Fibroblast of skin of scalp (primary cell): ENCODE results near the gene MYO18A.
"Not testable (repeated sequence)": the region's sequence is repeated elsewhere in the genome, so short reads cannot be mapped to it uniquely, and the experiment has no call there.

Experiments
- DNase-seq: peaks from one replicate; pipeline ENCODE4 v3.0.0-alpha.2; 2013

MYO18A gene

DNA sequence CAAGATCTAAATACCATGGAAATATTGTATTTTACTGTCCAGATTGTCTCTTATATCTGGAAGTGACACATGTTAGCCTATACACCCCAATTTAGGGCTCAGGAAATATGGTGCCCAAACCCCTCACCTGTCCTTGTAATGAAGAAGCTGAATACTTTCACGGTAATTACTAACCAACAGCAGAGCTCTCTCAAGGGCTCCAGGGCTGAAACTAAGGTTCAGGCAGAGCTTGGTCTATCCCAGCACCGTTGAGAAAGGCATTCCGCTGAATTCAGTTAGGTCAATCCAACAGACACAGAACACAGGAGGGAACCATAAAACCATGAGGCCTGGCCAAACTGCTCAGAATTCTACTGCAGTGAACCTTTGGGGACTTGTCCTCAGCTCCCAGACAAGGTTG is 14.9 kb downstream of the MYO18A start:
- DNase-seq, result no peak

DNA sequence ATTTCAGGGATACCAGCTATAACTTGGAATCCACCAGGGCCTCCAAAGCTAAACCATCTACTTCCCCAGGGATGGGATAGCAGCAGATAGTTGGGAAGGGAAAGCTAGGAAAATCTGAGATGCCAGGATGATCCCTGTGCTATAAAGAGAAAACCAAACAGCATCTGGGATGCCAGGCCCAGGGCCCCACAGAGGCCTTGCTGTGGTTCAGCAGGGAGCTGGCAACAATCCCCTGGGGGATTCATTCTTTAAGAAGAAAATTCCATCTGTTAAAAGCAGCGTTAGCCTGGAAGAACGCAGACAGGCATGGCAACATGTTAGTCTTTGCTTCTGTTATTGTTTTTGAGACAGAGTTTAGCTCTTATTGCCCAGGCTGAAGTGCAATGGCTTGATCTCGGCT is 16.6 kb downstream of the MYO18A start:
- DNase-seq, result peak; percentile 91

DNA sequence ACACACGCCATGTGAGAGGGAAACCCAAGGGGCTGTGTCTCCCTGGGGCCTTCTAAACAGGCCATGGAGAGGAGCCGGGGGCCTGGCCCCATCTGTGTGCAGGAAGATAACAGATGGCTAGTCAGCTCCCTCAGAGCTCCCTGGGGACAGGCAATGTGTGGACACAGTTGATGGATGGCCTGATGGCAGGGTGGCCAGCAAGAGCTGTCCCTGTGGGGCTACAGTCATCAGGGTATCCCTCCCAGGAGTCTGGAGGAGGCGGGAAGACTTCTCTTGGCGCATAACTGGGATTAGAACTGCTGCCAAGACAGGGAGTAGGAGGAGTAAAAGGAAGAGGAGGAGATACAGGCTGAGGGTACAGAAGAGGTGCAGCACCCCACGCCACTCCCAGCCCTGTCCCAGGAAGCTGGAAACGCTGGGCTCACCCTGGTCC is 17.3 kb downstream of the MYO18A start:
- peak; percentile 90 for DNase-seq

DNA sequence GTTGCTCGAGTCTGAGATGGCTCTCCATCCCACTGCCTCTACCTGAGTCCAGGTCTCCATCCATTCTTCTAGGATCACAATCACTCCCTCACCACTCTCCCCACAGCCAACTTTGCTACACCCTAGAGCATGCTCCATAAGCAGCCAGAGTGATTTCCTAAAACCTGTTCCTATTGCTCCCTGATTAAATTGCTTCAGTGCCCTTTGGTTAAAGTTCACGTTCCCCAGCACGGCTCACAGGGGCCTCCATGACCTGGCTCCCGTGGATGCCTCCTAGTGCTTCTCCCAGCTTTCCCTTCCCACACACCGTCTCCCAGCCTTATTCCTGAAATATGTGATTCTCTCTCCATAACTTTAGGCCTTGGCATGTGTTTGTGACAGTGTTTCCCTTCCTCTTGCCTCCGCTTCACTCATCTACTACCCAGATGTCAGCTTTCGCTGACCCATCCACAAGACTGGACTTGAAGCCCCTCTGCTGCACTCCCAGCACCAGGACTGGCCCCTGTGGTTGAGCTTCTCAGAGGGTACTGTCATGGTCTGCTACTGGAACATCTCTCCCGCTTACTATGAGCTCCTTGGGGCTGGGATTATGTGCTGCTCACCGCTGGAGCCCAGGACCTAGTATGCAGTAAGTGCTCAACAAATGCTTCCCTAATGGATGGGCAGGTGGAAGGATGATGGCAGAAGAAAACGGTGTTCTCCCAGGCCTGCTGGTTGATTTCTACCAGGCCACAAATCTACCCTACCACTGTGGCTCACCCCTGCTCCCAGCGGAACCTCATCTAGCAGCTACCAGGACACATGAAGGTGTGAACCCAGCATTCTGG is 17.9 kb downstream of the MYO18A start:
- DNase-seq, result no peak

DNA sequence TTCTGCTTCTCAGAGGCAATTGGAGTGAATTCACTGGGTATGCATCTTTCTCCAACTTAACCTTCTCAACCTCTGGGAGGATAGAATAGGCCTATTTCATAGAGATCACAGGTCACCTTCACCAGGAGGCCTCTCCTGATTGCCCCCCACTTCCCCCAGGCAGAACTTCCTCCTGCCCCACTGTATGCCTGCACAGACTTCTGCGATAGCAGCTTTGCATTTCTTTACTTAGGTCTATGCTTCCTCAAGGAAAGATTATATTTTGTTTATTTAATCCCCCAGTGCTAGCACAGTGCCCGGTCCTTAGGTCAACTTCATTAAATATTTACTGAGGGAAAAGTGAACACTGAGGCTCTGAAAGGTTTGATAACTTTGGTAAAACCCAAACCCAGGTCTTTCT is 19.9 kb downstream of the MYO18A start:
- no peak for DNase-seq

DNA sequence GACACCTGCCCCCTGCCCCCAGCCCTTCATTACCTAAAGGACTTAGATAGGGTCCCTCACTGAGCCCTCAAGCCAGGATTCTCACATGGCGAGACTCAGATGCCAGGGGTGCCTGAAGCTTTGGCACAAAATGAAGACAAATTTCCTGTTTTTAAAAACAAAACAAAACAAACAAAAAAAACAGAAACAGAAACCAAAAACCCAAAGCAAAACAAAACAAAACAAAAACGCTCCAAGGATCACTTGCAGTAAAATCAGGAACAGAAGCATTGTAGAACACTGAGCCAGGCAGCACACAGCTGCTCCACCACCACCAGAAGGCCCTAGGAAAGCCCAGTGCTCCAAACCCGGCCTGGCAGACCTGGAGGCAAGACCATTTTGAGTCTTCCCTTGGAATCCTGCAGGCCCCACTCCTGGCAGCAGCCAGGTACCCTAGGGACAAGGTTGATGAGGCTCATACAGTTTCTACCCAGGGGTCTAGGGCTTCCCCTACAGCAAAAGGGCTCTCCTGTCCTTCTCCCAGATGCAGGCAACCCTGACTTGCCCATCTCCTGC is 20.8 kb downstream of the MYO18A start:
- DNase-seq, result no peak

DNA sequence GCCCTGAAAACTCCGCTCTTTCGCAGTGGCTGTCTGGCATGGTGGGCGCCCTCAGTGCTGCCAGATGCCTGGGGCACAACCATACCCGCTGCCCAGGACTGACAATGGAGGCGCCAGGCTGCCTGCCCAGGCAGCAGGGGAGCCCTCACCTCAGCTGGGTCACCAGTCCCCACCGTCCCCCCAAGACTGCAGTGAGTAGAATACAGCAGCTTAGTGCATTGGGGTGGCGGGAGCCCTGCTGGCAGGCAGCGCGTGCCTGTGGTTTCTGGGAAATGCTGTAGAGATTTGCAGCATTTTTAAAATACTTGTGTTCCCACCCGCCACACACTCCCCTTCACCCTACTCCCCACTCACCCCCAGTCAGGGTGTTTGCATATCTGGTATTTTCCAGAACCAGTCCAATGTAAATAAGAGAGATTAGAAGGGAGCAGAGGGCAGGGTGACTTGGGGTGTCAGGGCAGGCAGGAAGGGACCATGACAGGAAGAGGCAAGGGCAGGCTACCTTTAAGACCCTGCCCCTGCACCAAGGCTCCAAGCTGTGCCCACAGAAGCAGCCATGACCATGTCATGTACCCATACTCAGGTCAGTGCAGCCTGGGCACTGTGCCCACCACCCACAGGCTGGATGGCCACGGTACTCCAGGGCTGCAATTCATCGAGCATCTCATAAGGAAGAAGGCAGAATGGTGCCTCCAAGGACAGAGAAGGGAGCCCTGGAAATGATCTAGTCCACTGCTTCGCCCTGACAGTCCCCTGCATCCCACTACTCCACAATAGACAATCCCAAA is 21.5 kb downstream of the MYO18A start:
- DNase-seq, result peak; percentile 87

DNA sequence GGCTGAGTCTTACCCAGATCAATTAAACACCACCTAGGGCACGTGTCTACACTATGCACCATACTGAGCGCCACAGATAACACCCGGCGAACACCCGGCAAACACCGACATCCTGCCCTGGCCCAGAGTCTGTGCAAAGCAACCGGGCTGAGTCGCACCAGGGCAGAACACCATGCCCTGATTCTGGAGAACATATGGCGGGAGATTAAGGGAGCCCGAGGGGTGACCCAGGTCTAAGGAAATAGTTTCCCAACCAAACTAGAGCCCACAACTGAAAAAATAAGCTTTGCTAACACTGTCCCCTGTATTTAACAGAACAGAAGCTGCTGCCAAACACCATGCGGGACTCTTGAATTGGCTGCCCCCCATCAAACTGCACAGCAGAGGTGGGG is 22.1 kb downstream of the MYO18A start:
- no peak for DNase-seq

DNA sequence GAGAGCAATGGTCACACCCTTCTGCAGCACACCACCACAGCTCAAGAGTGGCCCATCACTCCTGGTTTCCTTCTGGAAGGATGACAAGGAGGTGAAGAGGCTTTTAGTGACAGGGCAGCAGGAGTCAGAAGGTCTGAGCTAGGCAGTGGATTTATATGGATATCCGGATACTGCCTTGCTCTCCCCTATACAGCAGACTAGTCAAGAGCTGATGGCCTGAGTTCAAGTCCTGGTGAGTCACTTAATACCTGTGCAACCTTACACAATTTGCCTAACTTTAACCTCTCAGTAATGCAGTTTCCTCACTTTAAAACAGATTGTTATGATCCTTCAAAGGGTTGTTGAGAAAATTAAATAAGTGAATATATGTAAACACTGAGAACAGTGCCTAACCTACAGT is 22.9 kb downstream of the MYO18A start:
- DNase-seq, result no peak

DNA sequence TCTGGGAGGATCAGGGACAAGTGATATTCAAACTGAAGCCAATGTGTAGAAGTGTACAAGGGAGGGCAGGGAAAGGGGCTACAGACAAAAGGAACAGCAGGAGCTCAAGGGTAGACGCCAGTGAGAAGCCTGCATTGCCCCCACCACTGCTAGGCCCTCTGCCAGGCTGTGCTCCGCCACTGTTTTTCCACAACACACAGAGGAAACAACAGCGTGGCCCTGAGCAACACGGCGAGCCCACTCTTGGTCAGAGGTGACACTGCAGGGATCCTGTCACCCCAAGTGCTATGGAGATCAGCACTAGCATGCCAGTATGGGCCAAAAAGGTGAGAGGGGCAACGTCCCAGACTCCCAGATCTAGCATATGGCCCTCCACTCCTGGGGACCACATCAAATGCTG is 23.4 kb downstream of the MYO18A start:
- no peak for DNase-seq

DNA sequence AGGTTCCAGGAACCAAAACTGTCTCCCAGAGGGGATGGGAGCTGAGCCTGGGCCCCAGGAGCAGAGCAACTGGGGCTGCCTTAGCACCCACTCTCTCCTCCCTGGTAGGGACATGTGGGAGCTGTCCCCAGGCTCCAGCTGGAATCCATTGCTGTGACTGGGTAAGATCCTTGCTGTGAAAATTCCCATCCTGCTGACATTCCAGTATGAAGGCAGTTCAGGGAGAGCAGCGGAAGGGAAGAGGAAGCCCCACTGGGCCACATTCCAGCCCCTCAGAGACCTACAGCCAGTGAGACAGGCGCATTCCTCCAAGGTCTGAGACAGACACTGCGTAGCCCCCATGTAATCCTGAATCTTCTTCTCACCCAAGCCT is 24.2 kb downstream of the MYO18A start:
- DNase-seq, result peak; percentile 94

DNA sequence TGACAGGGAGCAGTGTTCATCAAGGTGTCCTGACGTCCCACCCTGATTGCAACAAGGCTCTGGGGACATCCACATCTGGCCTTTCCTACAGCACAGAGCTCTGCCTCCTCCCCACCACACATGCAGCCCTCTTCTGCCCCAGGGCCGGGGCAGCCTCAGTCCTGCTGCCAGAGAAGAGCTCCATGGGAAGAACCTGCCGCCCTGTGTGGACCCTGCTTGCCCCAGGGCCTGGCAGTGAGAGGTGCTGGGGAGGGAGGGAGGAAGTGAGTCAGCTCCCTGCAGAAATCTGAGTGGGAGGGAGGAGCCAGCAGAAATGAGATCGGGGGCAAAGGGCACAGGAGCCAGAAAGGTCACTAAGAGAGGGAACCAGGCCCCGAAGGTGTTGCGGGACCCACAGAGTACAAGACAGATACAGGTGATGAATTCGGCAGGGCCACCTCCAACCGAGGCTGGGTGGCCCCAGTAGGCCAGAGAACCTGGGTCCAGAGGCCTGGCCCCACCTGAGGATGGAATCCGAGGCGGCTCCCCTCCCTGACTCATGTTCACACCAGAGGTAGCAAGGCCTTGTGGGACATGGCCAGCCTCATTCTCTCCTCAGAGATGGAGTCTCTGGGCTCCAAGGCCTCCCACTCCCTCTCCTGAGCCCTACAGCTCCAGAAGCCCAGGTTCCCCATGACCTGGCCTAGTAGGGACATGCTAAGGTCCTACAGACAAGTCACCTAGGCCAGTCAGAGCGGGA is 24.8 kb downstream of the MYO18A start:
- DNase-seq, result peak; percentile 30

DNA sequence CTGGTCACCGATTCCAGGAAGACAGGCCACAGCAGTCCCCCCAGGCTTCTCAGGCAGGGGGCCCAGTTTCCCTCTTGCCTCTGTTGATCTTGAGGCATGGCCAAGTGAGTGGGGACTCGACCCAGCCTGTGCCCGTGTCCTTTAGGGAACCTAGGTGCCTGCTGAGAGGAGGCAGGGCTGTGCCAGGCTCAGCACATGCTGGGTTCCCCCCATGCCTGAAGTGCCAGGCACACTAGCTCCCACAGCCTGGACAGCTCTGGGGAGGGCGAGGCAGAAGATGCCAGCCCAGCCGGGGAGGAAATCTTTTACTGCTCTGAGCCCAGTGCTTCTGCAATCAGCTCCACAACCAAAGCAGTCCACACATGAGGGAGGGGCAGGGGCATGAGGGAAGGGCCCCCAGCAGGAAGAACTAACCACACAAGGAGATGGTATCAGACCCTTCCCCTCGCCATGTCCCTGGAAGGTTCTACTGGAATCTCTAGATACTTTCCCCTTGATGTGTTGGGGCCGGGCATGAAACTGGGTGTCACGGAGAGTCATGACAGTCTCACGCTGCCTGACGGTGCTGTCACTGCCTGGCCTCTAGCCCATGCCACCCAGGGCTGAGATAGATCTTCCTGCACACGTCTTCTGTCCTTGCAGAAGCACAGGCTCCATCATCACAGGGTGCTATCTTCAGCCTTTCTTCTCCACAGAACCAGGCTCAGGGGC is 25.5 kb downstream of the MYO18A start:
- DNase-seq, result no peak

DNA sequence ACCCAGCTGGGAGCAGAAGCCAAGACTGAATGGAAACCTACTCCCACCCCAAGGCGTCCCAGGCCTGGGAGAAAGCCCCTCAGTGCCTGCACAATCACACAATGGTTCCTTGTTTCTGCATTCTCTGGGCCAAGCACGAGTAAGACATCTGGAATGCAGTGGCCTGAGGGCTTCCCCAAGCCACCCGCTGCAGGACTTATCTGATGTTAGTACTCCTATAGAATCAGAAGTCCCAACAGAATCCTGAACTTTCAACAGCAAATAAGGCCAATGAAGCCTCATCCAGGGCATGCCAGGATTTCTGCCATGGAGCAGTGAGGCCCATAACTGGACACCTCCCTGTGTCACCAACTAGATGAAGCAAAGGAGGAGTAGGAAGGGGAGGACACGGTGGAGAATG is 28.6 kb downstream of the MYO18A start:
- DNase-seq, result peak; percentile 68

DNA sequence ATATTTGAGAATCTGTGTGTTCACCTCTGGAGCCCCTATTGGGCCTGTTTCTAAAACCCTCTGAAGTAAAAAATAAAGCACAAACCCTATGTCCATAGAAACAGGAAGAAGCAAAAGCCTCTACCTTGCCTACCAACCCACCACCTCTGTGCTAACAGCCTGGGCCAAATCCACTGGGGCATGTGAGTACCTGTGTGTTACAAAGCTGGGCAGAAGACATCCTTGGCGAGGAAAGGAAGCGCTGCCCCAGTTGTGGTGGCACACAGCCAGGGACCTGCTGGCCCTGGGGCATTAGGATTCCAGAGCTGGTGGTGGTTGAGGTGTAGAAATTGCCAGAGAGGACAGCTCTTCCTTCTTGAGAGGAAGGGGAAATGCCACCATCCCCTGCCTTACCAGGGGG is 30.0 kb downstream of the MYO18A start:
- DNase-seq, result no peak

DNA sequence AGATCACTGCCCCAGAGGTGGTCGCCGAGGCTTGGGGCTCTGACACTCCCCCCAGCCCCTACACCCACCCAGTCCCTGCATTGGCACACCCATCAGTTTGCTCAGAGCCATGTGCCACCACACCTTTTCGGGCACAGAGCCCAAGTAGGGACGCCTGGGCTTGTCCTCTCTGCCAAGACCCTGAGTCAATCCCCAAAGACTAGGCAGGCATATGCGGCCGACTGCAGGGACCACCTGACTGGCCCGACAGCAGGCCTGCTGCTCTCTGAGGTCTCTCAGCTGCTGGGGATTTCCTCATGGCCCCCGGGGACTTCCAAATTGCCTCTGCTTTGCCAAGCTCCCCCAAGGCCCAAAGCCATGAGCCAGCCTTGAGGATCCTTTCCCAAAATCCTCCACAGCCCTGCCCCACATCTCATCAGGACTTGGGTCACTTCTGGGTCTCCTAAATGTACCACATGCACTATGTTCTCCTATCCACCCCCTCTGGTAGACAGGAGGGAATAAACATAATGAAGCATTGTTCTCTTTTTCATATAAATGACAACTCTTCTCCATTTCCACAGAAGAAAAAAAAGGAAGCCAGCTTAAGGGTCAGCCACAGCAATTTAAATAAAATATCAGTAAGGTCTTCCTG is 30.6 kb downstream of the MYO18A start:
- DNase-seq, result no peak

DNA sequence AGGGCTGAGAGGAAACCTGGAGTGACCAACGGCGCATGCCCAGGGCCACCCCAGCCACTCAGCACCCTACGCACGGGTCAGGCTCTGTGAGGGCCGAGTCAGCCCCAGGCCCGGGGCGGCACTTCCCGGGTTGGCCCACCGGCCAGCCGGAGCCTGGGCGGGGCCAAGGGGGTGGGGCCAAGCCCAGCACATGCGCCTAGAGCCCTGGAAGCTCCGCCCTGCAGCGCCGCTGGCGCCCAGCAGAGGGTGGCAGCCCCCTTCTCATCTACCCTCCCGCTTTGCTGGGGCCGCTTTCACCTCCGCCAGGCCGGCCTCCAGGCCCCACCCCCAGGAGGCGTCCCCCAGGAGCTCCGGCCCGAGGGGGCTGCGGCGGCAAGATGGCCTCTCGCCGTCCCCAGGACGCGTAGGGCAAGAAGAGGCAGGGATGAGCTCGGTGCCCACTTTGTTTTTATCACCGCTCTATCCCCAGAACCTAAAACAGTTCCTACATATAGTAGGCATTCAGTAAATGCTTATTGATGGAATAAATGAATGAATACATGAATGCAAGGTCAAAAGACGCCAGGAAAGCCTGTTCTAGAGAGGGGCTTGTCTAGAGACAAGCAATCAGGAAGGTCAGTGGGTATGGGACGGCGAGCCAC is 31.3 kb downstream of the MYO18A start:
- DNase-seq, result peak; percentile 92

DNA sequence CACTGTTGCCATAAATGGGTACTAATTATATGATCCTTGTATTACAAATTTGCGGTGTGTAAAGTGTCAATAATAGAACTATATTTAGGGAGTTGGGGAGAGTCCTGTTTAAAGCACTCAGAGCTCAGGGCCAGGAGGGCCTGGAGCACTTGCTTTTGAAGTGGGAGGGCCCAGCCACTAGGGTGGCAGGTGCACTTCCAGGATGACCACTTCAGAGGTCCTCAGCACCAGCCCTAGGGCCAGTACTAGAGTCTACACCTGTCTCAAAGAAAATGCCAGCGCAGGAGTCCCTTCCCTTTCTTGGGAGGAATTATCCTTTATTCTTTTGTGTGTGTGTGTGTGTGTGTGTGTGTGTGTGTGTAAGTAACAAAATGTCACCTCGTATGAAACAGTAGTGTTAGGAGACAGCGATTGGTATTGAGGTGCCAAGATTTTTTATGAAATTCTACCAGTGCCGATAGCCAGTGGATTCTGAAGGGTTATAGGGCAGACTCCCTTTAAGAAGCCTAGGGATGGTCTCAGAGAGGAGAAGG is 31.9 kb downstream of the MYO18A start:
- no peak for DNase-seq

DNA sequence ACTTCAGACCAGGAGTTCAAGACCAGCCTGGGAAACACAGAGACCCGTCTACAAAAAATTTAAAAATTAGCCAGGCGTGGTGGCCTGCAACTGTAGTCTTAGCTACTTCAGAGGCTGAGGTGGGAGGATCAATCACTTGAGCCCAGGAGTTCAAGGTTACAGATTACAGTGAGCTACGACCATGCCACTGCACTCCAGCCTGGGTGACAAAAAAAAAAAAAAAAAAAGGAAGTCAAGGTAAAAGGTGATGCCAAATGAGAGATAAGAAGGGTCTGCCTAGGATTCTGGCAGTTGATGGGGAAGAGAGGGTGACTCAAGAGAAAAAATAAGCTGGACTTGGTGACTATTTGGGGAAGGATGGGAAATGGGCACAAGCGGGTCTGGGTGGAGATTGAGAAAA is 32.5 kb downstream of the MYO18A start:
- DNase-seq, result no peak

DNA sequence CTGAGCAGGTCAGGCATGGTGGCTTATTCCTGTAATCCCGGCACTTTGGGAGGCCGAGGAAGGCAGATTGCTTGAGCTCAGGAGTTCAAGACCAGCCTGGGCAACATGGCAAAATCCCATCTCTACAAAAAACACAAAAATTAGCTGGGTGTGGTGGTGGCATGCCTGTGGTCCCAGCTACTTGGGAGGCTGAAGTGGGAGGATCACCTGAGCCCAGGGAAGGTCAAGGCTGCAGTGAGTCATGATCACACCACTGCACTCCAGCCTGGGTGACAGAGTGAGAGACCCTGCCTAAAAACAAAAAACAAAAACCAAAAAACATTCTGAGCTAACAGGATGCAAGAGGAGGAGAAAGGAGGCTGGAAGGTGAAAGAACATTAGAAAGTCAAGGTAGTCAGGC is 33.0 kb downstream of the MYO18A start:
- DNase-seq, result not testable (repeated sequence)

DNA sequence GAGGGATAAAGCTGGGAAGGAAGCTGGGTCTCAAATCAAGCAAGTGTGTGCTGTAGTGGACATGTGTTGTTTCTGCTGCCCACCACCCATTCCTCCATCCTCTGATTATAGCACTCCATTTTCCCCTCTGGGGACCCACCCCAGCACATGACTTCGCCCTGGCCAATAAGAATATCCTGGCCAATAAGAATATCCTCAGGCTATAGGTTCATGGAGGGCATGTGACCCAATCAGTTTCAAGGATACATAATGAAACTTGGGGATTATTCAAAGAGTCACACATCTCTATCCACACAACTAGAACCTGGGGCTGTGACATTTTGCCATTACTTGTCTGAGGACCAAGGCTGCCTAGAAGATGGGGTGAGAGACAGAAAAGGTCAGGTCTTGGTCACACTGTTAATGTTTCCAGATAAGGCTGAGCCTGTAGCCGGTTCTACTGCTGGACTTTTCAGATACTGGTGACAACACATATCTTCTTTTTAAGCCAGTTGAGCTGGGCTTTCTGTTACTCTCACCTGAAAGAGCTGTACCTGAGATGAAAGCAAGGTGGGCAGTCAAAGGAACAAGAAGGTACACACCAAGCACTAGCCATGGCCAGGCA is 33.7 kb downstream of the MYO18A start:
- DNase-seq, result no peak
